Kidney capillary endothelial cell (primary cell): Measurements from ENCODE around the gene SLC22A23.

Source experiments
- DNase-seq: peaks from one replicate; pipeline ENCODE4 v3.0.0-alpha.2; 2018; ENCODE audit warnings: low spot score

Gene SLC22A23

DNA sequence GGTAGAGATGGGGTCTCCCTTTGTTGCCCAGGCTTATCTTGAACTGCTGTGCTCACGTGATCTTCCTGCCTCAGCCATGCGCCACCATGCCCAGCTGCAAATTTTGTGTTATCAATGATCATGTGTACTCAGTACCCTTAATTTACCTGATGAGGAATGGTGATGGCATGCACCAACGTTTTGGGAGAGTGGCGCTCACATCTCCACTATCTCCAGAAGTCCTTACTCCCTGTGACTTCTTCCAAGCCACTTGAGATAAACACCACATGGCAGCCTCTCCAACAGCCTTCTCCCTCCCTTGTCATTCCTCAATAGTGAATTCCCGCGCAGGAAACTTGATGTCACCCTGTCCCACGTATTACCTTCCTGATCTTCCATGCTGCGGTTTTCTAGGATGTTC is 140.0 kb downstream of the SLC22A23 start:
- DNase-seq = no peak

DNA sequence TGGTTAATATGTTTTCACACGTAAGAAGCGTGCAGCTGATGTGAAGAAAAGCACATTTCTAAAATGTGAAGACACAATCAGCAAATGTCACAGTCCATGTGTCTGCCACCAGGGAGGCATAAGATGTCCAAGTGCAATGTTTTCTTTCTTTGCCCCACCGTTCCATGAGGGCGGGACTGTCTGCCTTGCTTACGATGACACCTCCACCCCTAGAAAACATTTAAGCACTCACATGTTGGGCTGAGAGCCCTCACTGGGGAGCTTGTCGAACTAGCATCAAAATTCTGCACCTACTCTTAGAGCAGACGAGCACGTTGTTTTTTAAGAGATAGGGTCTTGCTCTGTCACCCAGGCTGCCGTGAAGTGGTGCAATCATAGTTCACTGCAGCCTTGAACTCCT is 140.5 kb downstream of the SLC22A23 start:
- no peak for DNase-seq

DNA sequence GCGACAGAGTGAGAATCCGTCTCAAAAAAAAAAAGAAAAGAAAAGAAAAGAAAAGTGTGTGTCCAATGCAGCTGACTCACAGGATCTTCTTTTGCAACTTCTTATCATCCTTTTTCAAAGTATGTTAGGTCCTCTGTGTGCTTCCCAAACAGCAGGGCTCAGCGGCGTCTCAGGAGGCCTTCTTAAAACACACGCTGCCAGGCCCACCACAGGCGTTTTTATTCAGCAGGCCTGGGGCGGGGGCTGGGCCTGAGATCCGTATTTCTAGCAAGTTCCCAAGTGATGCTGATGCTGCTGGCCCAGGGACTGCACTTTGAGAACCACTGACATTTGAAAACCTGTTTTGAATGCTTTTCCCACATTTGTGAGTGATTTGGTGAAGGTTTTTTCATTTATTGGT is 141.0 kb downstream of the SLC22A23 start:
- DNase-seq = no peak

DNA sequence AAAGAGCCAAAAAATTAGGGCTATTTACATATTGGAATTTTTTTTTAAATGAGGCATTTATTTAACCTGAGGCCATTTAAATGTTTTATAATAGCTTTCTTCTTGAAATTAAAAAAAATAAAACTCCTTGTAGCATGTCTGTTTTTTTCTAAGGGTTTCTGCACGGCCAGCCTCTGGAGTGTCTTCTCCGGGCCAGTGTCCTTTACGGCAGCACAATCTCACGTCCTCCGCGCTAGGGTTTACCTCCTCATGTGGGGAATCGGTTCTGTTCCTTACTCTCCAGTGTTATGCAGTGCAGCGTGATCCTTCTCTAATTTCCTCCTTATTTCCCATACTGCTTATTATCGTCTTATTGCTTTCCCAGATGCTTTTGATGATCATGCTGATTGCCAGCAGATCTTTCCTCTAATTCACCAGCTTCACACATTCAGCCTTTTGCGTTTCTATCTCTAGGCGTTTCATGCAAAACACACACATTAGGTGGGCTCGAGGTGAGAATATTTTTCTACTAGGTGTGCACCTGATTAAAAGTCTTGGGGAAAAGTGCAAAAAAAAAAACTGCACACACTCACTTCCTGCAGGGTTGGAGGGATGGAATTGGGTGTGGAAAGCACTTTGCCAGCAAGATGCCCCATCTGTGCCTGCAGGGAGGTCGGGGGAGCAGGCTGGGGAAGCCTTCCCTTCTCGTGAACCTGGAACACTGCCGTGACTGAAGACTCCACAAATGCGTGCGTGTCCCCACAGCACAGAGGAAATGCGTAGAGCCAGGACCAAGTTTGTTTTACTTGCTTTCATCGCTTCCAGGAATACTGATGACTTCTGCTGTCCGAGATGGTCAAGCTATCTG is 142.0 kb downstream of the SLC22A23 start:
- no peak for DNase-seq

DNA sequence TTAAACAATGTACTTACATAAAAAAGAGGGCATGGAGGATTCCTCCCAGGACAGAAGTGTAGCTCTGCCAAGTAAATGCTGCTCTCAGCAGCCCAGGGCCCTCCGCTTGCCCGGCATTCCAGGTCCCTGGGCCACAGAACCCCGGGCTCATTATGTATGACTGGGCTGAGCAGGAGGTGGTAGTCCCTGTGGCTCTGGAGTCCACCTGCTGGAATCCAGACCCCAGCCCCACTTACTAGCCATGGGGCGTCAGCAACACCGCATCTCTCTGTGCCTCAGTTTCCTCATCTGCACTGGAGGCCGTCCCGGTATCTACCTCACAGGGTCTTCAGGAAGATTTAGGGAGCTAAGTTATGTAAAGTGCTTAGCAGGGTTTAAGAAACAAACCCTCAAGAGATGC is 142.7 kb downstream of the SLC22A23 start:
- DNase-seq = no peak

DNA sequence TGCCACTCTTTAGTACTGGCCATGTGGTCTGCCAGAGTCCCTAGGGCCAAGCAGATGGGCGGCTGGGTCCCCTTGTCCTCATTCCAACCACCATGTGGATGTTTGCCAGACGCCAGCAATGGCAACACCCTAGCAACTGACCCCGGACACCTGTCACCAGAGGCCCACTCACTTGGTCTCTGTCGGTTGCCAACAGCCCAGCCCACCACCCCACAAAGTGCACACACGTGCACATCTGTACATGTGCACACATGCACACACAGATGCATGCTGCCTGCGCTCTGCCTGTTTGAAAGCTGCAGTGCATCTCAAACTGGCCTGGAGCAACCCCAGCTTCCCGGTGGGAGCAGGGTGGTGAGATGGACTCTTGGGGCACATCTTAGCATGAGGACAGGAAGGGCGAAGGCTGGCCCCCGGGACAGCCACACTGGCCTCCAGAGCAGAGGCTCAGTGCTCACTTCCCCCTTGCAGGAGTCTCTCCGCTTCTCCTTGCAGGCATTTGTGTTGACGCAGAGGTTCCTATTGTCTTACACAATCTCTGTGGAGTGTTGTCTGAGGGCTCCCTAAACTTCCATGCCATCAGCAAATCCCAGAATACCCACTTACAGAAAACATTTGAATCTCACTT is 144.1 kb downstream of the SLC22A23 start:
- DNase-seq = no peak

DNA sequence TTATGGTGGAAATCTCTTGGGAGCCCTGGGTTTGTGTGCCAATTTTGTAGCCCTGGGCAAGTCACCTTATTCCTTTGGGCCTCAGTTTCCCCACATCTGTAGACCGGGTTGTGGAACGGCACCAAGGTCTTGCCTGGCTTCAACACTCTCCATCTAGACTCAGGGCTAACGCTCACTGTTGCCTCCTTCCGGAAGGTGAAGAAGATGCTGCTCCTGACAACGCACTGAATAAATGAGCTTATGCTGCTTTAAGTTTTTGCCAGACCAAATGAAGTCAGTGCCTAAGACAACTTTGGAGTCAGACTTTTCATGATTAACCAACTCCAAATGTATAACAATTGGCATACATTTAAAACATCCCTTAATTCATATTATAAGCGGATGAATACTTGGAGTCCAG is 145.0 kb downstream of the SLC22A23 start:
- no peak for DNase-seq

DNA sequence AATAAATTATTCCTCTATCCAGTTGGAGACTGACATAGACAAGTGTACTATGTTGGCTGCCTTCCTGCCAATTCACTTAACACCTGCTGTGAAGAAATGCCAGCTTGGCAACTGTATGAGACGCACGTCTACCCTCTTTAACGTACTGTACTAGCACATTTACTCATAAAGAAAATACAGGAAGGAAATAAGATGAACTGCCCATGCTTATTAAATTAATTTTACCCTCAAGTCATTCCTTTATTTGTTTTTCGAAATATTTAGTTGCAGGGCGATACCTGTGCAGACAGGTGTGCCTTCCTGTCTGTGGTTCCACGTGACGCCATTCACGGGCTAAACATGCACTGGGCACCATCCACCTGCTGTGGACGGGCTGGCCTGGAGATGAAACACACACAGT is 146.1 kb downstream of the SLC22A23 start:
- no peak for DNase-seq

DNA sequence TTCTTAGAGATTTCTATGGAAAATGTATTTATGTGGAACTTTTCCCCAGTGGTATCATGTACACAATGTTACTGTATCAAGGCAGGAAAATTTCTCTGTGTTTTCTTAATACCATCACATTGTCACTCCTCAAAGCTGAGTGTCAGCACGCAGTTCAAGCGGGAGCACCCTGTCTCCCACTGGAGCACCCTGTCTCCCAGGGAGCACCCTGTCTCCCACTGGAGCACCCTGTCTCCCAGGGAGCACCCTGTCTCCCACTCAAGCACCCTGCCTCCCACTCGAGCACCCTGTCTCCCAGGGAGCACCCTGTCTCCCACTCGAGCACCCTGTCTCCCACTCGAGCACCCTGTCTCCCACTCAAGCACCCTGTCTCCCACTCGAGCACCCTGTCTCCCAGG is 146.8 kb downstream of the SLC22A23 start:
- no peak for DNase-seq

DNA sequence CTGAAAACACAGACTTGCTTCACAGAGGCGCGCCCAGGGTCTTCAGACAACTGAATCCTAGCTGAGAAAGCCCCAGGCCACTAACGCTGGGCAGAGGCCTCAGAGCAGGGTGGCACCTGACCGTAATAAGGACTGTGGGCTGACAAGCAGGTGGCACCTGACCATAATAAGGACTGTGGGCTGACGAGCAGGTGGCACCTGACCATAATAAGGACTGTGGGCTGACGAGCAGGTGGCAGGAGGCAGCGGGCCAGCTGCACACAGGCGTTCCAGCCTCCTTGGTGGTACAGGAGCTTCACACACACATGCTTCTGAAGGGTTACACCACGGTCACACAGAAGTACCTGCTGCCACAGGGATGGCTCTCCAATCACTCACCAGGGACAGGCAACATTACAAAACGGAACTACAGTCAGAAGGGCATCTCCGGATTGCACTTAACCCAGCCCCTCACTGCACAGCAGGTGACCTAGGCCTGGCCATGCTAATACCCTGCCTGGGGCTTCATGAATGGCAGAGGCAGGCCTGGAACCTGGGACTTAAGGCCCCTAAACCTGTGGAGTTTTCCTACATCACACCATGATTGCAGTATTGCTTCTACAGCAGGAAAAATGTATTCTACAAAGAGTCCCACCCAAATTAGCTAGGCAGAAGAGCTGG is 147.3 kb downstream of the SLC22A23 start:
- no peak for DNase-seq

DNA sequence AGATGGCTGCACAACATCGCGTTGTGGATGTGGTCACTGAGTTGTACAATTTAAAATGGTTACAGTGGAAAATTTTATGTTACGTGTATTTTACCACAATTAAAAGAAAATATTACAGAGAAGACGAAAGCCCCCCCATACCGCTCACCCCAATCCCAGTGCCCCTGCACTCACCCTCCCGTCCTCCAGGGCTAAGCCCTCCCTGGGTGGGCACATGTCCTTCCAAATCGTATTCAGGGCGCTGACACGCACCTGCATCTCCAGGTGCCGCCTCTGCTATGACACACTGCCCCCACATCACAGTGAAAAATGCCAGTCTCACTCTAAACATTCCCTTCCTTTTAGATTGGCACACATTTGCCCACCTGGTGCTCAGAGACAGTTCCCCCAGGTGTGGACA is 148.7 kb downstream of the SLC22A23 start:
- DNase-seq = no peak

DNA sequence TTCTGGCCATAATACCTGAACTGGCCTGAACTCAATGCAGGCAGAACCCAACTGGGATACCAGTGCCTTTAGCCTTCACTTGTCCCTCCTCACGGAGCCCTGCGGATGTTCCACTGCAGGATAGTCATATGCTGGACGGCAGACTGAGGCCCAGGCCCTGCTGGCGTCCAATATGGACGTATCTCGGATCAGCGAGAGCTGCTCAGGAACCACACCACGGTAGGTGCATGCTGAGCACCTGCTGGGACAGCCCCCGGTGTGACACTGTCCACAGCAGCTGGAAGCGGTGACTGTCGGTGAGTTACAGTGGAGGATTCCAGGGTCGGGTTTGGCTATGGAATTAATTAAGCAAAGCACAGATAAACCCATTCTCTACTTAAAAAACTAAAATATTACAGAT is 149.4 kb downstream of the SLC22A23 start:
- DNase-seq = no peak

DNA sequence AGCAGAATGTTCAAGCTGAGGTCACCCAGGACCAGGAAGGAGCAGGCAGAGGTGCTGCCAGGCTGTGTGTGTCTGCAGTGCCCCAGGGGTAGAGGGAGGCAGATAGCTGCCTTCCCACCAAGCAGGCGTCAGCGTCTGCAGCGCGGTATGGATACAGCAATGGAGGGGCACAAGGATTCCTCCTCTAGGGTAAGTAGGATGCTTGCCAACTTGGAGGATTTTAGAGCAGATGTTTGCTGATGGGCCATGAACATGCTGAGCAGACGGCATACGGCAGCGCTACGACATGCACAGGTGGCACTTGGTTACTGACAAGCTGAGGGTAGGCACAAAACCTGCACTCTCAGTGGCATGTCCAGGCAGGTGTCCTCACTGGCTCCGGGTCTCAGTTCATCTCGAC is 150.0 kb downstream of the SLC22A23 start:
- no peak for DNase-seq

DNA sequence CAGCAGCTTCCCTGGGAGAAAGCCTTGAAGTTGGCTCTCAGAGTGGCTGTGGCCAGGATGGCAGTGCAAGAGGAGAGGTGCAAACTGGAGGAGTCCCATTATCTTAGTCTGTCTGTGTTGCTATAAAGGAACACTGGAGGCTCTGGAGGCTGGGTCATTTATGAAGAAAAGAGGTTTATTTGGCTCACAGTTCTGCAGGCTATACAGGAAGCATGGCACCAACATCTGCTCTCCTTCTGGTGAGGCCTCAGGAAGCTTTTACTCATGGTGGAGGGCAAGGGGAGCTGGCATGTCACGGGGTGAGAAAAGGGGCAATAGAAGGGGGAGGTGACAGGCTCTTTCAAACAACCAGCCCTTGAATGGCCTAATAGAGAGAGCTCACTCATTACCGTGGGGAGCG is 151.0 kb downstream of the SLC22A23 start:
- DNase-seq = no peak

DNA sequence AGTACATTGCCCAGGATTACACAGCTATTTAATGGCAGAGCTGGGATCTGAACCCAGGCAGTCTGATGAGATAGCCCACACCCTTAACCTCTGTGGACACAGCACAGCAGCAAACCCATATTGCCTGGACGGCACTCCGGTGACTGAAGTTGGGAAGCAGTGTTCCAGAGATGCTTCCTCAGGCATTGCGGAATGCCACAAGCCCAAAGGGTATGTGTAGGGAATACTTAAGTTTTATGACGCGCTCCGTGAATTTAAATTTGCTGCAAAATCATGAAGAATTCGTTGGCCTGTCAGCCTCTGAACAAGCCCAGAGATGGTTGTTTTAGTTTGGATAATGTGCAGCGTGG is 151.7 kb downstream of the SLC22A23 start:
- no peak for DNase-seq

DNA sequence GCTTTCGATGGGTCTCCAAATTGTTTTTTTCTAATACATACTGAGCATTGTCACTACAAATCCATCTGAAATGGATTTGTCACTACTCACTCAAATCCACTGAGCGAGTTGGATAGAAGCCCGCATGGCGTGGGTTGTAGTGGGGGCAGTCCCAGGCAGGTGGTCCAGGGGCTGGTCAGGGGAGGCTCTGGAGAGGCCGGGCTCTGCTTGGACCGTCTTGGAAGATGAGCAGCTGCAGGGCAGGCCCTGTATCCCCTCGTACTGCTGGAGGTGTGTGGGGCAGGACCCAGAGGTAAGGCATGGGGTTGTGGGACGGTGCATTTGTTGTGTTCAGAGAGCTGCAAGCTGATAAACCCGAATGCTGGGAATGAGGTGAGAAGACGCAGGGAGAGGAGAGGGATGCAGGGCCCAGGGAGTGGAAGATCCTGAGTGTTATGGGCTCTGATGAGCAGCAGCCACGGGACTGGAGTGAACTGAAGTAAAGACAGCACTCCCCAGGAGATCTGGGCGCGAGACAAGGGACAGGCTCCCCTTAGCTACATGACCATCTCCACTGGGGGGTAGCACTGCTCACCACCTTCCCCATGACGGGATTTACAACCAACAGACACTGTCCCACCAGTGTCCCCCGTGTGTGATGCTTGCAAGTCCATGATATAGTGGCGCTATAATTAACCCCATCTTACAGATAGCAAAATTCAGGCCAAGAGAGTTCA is 152.2 kb downstream of the SLC22A23 start:
- DNase-seq = no peak

DNA sequence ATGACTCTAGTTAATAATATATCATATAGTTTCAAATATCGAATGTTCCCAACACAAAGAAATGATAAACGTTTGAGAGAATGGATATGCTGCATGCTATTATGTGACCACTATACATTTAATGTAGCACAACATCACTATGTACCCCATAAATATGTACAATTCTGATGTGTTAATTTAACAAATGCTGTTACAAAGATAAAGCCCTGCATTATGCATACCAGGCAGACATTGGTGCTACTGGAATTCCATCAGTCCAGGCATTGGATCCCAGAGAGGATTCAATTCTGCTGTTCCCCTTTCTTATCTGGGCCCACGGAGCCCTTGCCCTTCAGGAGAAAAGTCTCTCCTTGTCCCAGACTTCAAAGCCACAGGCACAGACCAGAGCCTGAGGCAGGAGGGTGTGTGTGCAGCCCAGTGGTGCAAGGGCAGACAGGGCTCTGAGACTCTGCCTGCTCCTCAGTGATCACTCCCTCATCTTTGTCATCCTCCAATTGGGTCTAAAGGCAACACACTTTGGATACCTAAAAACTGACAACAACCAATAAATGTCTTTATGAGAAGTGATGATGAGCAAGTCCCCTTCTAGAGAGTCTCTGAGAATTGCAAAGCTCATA is 152.9 kb downstream of the SLC22A23 start:
- DNase-seq = no peak

DNA sequence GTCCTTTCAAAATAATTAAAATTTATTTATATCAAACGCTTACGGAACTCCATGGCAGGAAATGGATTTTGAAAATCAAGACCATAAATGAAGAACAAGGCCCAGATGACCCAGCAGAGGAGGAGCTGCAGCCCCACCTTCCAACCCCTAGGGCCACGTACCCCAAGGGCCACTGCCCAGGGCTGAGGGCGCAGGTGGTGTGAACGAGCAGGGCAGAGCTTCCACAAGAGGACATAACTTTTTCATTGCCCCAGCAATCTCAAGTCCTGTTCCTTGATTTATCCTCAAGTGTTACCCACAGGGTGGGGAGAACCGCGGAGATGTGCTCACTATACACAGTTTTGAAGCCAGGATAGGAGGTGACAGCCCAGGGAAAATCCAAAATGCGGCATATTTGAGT is 155.3 kb downstream of the SLC22A23 start:
- no peak for DNase-seq

DNA sequence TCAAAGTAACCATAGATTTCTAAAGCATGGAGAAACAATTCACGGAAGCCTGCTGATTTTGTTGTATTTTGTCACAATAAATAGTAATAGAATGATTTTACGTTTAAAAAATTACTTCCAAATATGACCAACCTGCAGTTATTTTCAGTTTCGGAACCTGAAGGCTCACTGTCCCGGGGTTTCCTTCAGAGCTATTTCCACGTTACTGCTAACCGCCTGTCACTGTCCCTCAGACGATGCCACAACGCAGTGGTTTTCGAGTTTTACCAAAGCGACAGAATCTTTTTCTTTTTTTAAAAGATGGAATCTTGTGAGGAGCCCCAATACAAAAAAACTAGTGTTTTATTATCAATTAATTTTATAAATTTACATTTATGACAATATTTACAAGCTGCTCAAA is 157.6 kb downstream of the SLC22A23 start:
- no peak for DNase-seq

DNA sequence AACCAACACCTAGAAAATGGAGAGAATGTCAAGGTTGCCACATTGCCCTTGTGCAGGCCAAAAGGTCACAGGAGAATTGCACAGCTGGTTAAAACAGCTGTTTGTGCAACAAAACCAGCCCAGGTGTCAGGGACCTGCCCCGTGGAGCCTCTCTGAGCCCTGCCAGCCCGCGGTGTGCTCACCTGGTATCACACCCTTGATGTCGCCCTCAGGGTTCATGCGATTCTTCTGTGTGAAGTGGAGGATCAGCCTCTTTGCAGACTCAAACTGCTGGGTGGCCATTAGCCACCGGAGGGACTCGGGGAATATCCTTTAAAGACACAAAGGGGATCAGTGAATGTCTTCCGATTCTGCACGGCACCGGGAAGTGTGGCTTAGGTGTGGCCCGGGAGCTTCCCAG is 158.9 kb downstream of the SLC22A23 start:
- DNase-seq = no peak

DNA sequence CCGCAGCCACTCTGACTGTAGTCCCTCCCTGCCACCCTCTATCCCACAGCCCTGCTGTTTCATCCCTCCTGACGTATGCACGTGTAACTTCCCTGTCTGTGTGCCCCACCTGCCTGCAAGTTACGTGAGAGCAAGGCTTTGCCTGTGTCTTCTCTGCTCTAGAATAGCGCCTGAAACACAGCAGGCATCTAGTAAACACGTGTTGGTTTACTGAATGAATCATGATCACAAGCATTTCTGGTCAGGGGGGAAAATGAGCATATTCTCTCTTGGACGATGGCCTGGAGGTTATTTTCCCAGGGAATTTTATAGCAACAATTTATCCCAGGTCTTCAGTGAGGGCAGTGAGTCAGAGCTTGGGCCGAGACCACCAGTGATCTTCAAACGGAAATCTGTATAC is 159.8 kb downstream of the SLC22A23 start:
- no peak for DNase-seq

DNA sequence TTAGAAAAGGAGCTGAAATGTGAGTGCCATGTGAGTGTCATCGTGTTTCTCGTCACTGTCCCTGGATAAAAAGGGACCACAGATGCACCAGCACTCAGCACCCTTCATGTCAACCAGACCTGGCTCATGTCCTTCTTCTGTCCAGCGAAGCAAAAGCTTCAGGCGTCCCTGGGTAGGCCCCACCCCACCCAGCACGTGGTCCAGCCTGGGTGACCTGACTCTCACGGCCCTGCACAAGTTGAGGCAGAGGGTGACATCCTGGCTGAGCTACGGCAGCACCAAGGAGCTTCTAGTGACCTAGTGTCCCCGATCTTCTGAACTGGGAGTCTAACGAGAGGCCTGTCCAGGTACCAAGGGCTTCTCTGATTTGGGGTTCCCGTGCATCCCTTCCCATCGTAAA is 160.3 kb downstream of the SLC22A23 start:
- DNase-seq = no peak
